DOHH2 (cell line): ENCODE data around the gene IL1RAPL1.

Experiments used
- H3F3A ChIP-seq: fragments of 200-600 bp; sonication (generic), shearing (Covaris generic); 2 replicates; pipeline ENCODE4 v1.6.0; 2016; ENCODE audit warnings: antibody characterized with exemption, mild to moderate bottlenecking; ENCODE audit not compliant: control insufficient read depth, insufficient read depth
- H3K27ac ChIP-seq: fragments of 200-600 bp; sonication (generic); 2 replicates; pipeline ENCODE4 v1.5.1; 2014; ENCODE audit warnings: low read depth, mild to moderate bottlenecking, low read length, moderate library complexity
- H3K27me3 ChIP-seq: fragments of 200-600 bp; sonication (generic); 2 replicates; pipeline ENCODE4 v1.6.1; 2014; ENCODE audit warnings: mild to moderate bottlenecking, low read length, mixed read lengths; ENCODE audit not compliant: control insufficient read depth
- H3K36me3 ChIP-seq: fragments of 200-600 bp; sonication (generic); 2 replicates; pipeline ENCODE4 v1.6.1; 2014; ENCODE audit warnings: mild to moderate bottlenecking, low read length, moderate library complexity, mixed read lengths; ENCODE audit not compliant: control insufficient read depth
- H3K4me1 ChIP-seq: fragments of 200-600 bp; sonication (generic); 2 replicates; pipeline ENCODE4 v1.6.1; 2014; ENCODE audit warnings: mild to moderate bottlenecking, low read length, mixed read lengths; ENCODE audit not compliant: control insufficient read depth
- H3K4me2 ChIP-seq: fragments of 200-600 bp; sonication (generic); 2 replicates; pipeline ENCODE4 v1.6.0; 2014; ENCODE audit warnings: mild to moderate bottlenecking, low read length, moderate library complexity
- H3K4me3 ChIP-seq: fragments of 200-600 bp; sonication (generic); 2 replicates; pipeline ENCODE4 v1.5.1; 2014; ENCODE audit warnings: mild to moderate bottlenecking, low read length, mixed read lengths
- H3K79me2 ChIP-seq: fragments of 200-600 bp; sonication (generic); 2 replicates; pipeline ENCODE4 v1.6.1; 2014; ENCODE audit warnings: mild to moderate bottlenecking, low read length, mixed read lengths; ENCODE audit not compliant: control insufficient read depth
- H3K9me2 ChIP-seq: fragments of 200-600 bp; sonication (generic); replicated peaks from 2 replicates; pipeline ENCODE4 v1.6.1; 2014; ENCODE audit warnings: mild to moderate bottlenecking, low read length, mixed read lengths; ENCODE audit not compliant: control insufficient read depth
- H3K9me3 ChIP-seq: fragments of 200-600 bp; sonication (generic); 2 replicates; pipeline ENCODE4 v1.6.1; 2014; ENCODE audit warnings: antibody characterized with exemption, low read length, mixed read lengths; ENCODE audit not compliant: control insufficient read depth, insufficient read depth
- H4K20me1 ChIP-seq: fragments of 200-600 bp; sonication (generic); 2 replicates; pipeline ENCODE4 v1.6.0; 2014; ENCODE audit warnings: low read depth, mild to moderate bottlenecking, antibody characterized with exemption, low read length, moderate library complexity; ENCODE audit not compliant: control insufficient read depth, insufficient read depth
- EZH2phosphoT487 ChIP-seq: fragments of 200-600 bp; sonication (generic); IDR thresholded peaks from 2 replicates; pipeline ENCODE4 v1.6.1; 2017; ENCODE audit warnings: borderline replicate concordance, mild to moderate bottlenecking, antibody characterized with exemption, low read length, moderate library complexity, mixed read lengths
- TF ChIP-seq, protein P1 (sequence below): fragments of 200-600 bp; sonication (generic); IDR thresholded peaks from one replicate; pipeline ENCODE4 v1.5.1; 2014; ENCODE audit warnings: antibody characterized with exemption, mild to moderate bottlenecking, low read depth, low read length; ENCODE audit not compliant: poor library complexity, severe bottlenecking

The IL1RAPL1 gene

DNA sequence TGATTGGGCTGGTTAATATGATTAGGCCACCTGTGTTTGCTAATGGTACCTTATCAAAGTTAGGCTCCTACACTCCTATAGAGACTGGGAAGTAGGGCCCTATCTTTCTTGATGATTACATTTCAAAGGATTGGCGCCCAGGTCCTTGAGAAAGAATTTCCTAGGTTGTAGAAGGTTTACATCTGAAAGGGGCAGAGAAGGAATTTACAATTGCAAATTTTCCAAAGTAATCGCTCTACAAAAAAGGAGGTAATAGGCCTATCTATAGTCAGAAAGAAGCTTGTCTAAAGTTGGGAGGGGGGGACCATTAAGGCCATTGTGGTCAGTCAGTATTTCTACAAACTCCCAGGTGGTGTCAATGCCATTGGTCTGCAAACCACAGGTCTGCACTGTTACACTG, 638.4 kb downstream of the IL1RAPL1 start:
- Histone ChIP-seq H3K4me3 (no peak overlapping the region), H3K79me2 (no peaks in the 10 kb centered on the region), H3K4me2 (no peak overlapping the region), H3K4me1 (no peaks in the 10 kb centered on the region), H4K20me1 (no peaks in the 10 kb centered on the region), H3K27me3 (no peaks in the 10 kb centered on the region), H3K36me3 (no peaks in the 10 kb centered on the region), H3K9me3 (no peaks in the 10 kb centered on the region), H3K27ac (no peak overlapping the region), H3F3A (no peaks in the 10 kb centered on the region), H3K9me2 (no peaks in the 10 kb centered on the region)
- TF ChIP-seq, protein P1, sequence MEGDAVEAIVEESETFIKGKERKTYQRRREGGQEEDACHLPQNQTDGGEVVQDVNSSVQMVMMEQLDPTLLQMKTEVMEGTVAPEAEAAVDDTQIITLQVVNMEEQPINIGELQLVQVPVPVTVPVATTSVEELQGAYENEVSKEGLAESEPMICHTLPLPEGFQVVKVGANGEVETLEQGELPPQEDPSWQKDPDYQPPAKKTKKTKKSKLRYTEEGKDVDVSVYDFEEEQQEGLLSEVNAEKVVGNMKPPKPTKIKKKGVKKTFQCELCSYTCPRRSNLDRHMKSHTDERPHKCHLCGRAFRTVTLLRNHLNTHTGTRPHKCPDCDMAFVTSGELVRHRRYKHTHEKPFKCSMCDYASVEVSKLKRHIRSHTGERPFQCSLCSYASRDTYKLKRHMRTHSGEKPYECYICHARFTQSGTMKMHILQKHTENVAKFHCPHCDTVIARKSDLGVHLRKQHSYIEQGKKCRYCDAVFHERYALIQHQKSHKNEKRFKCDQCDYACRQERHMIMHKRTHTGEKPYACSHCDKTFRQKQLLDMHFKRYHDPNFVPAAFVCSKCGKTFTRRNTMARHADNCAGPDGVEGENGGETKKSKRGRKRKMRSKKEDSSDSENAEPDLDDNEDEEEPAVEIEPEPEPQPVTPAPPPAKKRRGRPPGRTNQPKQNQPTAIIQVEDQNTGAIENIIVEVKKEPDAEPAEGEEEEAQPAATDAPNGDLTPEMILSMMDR, result no peak
- no peak for TF ChIP-seq EZH2phosphoT487

DNA sequence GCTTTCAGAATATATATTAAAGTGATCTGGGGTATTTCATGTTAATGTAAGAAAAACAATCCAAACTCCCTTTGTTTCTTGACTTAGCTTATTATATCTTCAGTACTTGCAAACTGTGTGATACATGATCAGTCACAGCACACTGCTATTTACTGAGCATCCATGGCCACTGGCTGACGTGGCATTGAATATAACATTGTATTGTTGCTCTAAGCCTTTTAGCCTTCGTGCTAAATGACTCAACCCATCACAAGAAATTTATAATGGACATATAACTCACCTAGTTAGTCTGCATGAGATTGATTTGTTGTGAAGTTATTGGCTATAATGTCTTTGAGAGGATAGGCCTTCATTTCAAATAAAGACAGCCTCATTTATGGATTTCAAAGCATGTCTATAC, 642.6 kb downstream of the IL1RAPL1 start:
- H4K20me1 ChIP-seq, result no peaks in the 10 kb centered on the region
- H3K79me2 ChIP-seq, result no peaks in the 10 kb centered on the region

DNA sequence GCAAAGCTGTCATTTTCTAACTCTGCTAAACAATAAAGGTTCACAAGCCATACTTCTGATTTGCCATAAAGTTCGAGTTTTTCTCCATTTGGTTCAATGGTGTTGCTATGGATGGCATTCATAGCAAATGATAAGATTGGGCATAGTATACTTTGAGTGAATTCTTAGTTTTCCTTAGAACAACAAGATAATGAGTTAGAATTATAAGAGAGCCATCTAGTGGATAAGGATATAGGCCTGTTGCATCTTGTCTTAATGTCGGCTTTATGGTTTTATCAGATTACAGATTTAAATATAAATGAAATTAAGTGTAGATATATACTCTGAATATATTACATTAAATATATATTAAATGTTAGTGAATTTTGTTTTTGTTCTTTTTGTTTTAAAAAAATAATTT, 644.6 kb downstream of the IL1RAPL1 start:
- Histone ChIP-seq H4K20me1 (no peaks in the 10 kb centered on the region), H3K4me3 (no peak overlapping the region), H3F3A (no peaks in the 10 kb centered on the region), H3K36me3 (no peaks in the 10 kb centered on the region), H3K4me1 (no peaks in the 10 kb centered on the region), H3K79me2 (no peaks in the 10 kb centered on the region), H3K4me2 (no peak overlapping the region), H3K9me2 (no peaks in the 10 kb centered on the region), H3K27ac (no peak overlapping the region), H3K9me3 (no peaks in the 10 kb centered on the region), H3K27me3 (no peaks in the 10 kb centered on the region)
- no peak for TF ChIP-seq EZH2phosphoT487
- TF ChIP-seq, protein P1, result no peak

More for the DNA sequence above, 642.6 kb downstream of the IL1RAPL1 start:
- Histone ChIP-seq H3K27ac (no peak overlapping the region), H3K9me2 (no peaks in the 10 kb centered on the region), H3K4me1 (no peaks in the 10 kb centered on the region), H3K36me3 (no peaks in the 10 kb centered on the region), H3K27me3 (no peaks in the 10 kb centered on the region), H3K4me3 (no peak overlapping the region), H3K4me2 (no peak overlapping the region), H3F3A (no peaks in the 10 kb centered on the region), H3K9me3 (no peaks in the 10 kb centered on the region)
- TF ChIP-seq, protein P1, result no peak
